ENCODE measurements around the gene CCDC85C. TPM values are rescaled to one million over a fixed set of nuclear protein-coding genes. Genes with fewer than 3 reads are reported as not detected.

The CCDC85C gene
- total RNA-seq, 1 experiment from 2014 or later, result 42.3 TPM

DNA sequence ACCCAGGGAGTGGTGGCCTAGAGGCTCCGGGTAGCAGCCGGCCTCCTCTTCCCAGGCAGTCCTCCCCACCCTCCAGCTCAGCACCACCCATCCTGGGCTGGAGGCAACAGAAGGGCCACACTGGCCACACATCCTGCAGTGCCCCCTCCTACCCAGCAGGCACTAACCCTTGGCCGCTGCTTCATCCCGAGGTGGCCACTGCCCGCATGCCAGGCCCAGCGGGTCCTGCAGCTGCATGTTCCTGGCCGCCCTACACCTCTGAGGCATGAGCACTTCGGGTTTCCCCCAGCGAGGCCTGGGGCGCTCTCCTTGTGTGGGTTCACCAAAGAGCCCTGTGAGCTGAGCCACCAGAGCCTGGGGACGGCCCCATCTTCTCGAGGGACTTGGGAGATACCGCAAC, 61.4 kb downstream of the CCDC85C start:
- H2AFZ ChIP-seq (ENCODE audit: low read depth, low read length, poor library complexity, severe bottlenecking), result no peak overlapping the region
- no peaks in the 10 kb centered on the region for H3K27me3 ChIP-seq (ENCODE audit: insufficient read depth, low read length)
- TF ChIP-seq, protein P1, sequence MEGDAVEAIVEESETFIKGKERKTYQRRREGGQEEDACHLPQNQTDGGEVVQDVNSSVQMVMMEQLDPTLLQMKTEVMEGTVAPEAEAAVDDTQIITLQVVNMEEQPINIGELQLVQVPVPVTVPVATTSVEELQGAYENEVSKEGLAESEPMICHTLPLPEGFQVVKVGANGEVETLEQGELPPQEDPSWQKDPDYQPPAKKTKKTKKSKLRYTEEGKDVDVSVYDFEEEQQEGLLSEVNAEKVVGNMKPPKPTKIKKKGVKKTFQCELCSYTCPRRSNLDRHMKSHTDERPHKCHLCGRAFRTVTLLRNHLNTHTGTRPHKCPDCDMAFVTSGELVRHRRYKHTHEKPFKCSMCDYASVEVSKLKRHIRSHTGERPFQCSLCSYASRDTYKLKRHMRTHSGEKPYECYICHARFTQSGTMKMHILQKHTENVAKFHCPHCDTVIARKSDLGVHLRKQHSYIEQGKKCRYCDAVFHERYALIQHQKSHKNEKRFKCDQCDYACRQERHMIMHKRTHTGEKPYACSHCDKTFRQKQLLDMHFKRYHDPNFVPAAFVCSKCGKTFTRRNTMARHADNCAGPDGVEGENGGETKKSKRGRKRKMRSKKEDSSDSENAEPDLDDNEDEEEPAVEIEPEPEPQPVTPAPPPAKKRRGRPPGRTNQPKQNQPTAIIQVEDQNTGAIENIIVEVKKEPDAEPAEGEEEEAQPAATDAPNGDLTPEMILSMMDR (IDR thresholded peaks at IDR 0.05 in 2 of 3, conservative IDR thresholded peaks at IDR 0.05 in 1 of 3; ENCODE audit: borderline replicate concordance in 1 of 3, insufficient read depth in 1 of 3, low read depth in 2 of 3, low read length in 2 of 3), result no peak
- TF ChIP-seq ELF1 (IDR thresholded peaks at IDR 0.05; ENCODE audit: borderline replicate concordance, low read depth), result no peak
- TF ChIP-seq YY1 (IDR thresholded peaks at IDR 0.05; ENCODE audit: extremely low read depth, insufficient replicate concordance, low read depth, low read length), result no peak
- TF ChIP-seq SP1 (IDR thresholded peaks at IDR 0.05; ENCODE audit: low read depth), result no peak
- TF ChIP-seq, protein P2, sequence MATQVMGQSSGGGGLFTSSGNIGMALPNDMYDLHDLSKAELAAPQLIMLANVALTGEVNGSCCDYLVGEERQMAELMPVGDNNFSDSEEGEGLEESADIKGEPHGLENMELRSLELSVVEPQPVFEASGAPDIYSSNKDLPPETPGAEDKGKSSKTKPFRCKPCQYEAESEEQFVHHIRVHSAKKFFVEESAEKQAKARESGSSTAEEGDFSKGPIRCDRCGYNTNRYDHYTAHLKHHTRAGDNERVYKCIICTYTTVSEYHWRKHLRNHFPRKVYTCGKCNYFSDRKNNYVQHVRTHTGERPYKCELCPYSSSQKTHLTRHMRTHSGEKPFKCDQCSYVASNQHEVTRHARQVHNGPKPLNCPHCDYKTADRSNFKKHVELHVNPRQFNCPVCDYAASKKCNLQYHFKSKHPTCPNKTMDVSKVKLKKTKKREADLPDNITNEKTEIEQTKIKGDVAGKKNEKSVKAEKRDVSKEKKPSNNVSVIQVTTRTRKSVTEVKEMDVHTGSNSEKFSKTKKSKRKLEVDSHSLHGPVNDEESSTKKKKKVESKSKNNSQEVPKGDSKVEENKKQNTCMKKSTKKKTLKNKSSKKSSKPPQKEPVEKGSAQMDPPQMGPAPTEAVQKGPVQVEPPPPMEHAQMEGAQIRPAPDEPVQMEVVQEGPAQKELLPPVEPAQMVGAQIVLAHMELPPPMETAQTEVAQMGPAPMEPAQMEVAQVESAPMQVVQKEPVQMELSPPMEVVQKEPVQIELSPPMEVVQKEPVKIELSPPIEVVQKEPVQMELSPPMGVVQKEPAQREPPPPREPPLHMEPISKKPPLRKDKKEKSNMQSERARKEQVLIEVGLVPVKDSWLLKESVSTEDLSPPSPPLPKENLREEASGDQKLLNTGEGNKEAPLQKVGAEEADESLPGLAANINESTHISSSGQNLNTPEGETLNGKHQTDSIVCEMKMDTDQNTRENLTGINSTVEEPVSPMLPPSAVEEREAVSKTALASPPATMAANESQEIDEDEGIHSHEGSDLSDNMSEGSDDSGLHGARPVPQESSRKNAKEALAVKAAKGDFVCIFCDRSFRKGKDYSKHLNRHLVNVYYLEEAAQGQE (IDR thresholded peaks at IDR 0.05; ENCODE audit: low read depth), result no peak
- TF ChIP-seq POLR2AphosphoS5 (IDR thresholded peaks at IDR 0.05; ENCODE audit: low read depth, low read length), result no peak
- TF ChIP-seq EZH2phosphoT487 (IDR thresholded peaks at IDR 0.05; ENCODE audit: borderline replicate concordance), result no peak
- TF ChIP-seq SRF (IDR thresholded peaks at IDR 0.05; ENCODE audit: low read depth), result no peak
- TF ChIP-seq EZH2 (IDR thresholded peaks at IDR 0.05), result no peak
- no peak for TF ChIP-seq POLR2A (IDR thresholded peaks at IDR 0.05; ENCODE audit: borderline replicate concordance, extremely low read depth, insufficient read depth, insufficient read length)
- peaks cover 45% of the 10 kb centered on the region for H3K79me2 ChIP-seq (ENCODE audit: insufficient read depth, low read length)
- H3K4me2 ChIP-seq (ENCODE audit: low read length), result no peak overlapping the region
- no peaks in the 10 kb centered on the region for H3K9me3 ChIP-seq (ENCODE audit: control insufficient read depth in 1 of 2, insufficient read depth in 1 of 2, low read depth in 1 of 2, low read length in 2 of 2)
- ChIA-PET CTCF (no interaction called here), RAD21 (ENCODE audit: low non-redundant PET in 1 of 2, low total read pairs in 2 of 2, uncharacterized antibody in 2 of 2, unreplicated experiment in 2 of 2) (no interaction called here), POLR2A (no interaction called here)
- H3K27ac ChIP-seq (ENCODE audit: low read depth, low read length), result no peak overlapping the region
- H4K20me1 ChIP-seq (ENCODE audit: insufficient read depth), result no peaks in the 10 kb centered on the region
- DNase-seq (ENCODE audit: low read depth, low spot score) (no peak), ATAC-seq (no peak)
- intact Hi-C loops (cut with micrococcal nuclease), result no loop called here
- no peak overlapping the region for H3K9ac ChIP-seq (ENCODE audit: low read length)
- H3K36me3 ChIP-seq (ENCODE audit: control insufficient read depth in 1 of 2, insufficient read depth in 2 of 2, low read length in 2 of 2), result no peaks in the 10 kb centered on the region
- BruUV-seq (replicated peaks), result no TSS peak
- H3K9me2 ChIP-seq (ENCODE audit: insufficient read depth), result no peaks in the 10 kb centered on the region
- no peak overlapping the region for H3K4me3 ChIP-seq (replicated peaks in 1 of 2; ENCODE audit: low read depth in 1 of 2, low read length in 2 of 2)
- H3K4me1 ChIP-seq (ENCODE audit: control insufficient read depth in 1 of 2, insufficient read depth in 2 of 2, low read length in 2 of 2), result peaks cover 13 to 26% of the 10 kb centered on the region in 2 experiments

All from HCT116 (cell line).